ACHN (cell line): ENCODE results near the gene IGSF9.
A peak's percentile ranks its signal among the peaks of the same experiment; 100 is the strongest.

Experiments used
- DNase-seq: peaks from one replicate; pipeline ENCODE4 v3.0.0-alpha.2; 2015
- in situ Hi-C: cut with HindIII; loops from 2 replicates; pipeline ENCODE4 v1.10.0; 2017; ENCODE audit warnings: low sequenced_read_pairs, low pct_ligation_motif_present, low pct_unique_long_range_greater_than_20kb

The IGSF9 gene

GRCh38 chr1:159927211-159927848 is 18.1 kb downstream of the IGSF9 start:
- DNase-seq: no peak
- in situ Hi-C loops: no loop called here

- no peak for DNase-seq
- in situ Hi-C loops: no loop called here
Measured at GRCh38 chr1:159925719-159926078, 19.7 kb downstream of the IGSF9 start.

DNA sequence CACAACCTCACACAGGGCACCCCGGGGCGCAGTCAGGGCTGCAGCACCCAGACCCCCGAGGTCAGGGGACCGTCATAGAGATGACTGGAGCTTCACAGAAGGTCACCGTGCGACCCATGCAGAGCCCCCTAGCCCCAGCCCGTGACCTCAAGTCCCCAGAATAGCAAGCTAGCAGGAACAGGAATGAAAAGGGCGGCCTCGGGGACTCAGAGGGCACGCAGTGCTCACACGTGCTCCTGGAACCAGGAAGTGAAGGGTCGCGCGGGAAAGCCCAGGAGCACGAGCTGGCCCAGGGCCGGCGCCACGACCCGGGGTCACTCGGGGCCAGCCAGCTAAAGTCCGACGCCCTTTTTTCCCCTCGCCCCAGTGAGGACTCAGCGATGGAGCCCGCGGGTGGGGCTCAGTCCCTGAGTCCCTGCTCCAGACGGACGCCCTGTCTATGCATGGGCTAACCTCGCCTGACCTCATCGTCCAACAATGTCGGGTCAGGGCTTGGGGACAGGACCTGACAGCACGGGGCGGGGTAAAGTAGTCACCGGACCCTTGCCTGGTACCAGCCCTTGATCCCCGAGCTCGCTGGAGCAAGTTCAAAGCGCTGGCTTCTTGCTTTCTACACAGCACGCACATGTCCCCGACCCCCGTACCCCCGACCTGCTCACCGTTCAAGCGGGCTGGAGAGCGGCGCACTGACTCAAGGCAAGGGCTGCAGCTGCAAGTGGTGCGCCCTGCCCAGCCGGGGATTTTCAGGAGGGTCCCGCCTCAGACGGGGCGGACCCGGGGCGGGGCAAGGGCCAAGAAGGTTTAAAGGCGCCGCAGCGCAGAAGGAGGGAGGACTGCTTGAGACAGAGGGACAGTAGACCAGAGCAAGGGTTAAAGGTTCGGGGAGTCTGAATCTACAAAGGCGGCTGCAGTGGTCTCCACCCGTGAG is 20.4 kb downstream of the IGSF9 start, which contains the start of gene TAGLN2:
Gene TAGLN2 (minus strand): TSS at position 717 of the 928 bp plus-strand sequence. CDS start 4,998 bp downstream, outside the sequence.
- in situ Hi-C loops: no loop called here
- peak; percentile 93 for DNase-seq

GRCh38 chr1:159924025-159924790 is 21.2 kb downstream of the IGSF9 start:
- peak; percentile 92 for DNase-seq
- in situ Hi-C loops: no loop called here

GRCh38 chr1:159923203-159924024 is 22.0 kb downstream of the IGSF9 start:
- in situ Hi-C loops: no loop called here
- peak; percentile 80 for DNase-seq

DNA sequence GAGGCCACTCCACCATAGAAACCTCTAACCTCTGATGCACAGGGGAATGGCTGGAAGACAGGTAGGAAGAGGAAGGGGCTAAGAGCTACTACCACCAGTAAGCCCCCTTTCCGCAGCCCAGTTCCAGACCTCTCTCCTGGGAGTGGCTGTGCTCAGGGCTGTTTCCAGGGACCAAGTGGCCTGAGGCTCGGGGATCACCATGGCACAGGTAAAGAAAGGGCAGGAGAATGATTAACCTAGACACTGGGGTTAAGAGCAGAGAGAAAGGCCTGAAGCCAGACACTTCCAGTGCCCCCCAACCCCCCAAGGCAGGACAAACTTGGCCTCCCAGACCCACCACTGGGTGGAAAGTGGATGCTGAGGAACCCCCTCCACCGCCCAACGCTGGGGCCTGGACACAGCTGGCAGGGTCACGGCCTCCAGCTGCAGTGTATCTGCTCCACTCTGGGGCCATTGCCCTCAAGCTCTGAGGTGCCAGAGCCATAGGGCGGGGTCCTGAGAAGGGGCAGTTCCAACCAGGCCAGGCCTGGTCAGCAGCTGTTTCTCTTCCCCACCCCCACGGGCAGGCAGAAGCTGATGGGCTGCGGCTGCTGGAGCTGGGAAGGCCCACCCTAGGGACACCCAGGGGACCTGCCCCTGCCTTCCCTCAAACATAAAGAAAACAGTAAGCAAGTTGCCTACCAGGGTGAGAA is 22.8 kb downstream of the IGSF9 start:
- DNase-seq: no peak
- in situ Hi-C loops: no loop called here

DNA sequence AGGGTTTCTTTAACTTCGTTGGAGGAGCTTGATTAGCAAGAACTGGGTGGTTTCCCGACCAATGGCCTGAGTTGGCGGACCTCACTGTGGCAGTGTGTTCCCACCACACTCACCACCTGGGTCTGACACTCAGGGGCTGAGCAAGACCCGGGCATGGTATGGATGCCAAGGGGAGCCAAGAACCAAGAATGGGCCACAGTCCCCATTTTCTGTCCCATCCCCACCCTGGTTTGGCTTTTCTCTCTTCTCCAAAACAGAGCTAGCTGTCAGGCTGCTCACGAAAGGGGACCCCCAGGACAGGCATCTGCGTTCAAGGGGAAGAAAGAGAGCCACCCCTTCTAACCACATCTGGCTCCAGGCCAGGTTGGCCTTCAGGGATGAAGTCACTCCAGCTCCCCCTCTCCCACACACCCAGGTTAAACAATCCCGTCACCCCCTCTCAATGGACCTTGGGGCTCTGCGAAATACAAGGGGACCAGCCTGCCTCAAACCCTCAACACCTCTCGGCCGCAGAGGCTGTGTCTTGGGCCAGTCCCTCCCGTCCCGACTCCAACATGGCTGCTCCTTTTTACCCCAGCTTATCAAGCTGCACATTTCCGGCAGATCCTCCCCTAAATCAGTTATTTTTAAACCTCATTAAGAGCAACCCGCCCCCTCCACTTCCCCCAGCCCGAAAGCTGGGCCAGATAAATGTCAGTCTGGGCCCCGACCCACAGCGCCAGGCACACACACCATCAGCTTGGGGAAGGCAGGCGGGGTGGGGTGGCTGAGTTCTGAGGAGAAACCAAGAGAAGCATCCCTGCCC is 23.5 kb downstream of the IGSF9 start:
- no peak for DNase-seq
- in situ Hi-C loops: no loop called here

GRCh38 chr1:159921251-159921650 is 24.2 kb downstream of the IGSF9 start:
- in situ Hi-C loops: no loop called here
- DNase-seq: no peak

DNA sequence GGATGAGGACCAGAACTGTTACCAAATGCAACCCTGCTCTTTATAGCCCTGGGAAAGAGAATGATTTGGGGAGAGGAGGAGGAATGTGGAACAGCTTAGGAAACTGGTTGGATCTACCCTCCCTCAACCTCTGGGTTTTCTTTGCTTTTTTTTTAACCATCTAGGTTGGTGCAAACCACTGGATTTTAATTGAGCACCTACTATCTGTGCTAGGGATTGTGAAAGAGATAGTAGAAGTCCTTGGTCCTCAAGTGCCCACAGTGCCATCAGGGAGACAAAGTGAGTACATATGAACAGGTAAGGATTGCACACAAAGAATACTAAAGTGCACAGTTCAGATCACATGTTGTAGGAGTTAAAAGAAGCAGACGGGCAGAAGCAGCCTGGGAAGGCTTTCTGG is 24.8 kb downstream of the IGSF9 start:
- DNase-seq: no peak
- in situ Hi-C loops: no loop called here

DNA sequence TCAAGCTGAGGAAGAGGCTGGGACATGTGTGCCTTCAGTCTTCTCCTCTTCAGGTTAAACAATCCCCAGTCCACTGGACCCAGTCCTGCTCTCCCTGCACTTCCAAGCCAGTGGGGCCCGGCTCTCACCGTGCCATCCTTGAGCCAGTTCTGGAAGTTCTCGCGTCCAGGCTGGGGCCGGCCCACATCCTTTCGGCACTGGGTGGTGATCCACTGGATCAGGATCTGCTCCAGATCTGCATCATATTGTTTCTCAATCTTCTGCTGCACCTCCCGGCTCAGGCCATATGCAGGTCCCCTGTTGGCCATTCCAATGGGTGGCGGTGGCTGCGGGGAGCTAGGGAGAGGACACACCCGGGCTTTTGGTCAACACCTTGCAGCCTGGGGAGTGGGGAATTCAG is 25.2 kb downstream of the IGSF9 start:
- in situ Hi-C loops: no loop called here
- no peak for DNase-seq

DNA sequence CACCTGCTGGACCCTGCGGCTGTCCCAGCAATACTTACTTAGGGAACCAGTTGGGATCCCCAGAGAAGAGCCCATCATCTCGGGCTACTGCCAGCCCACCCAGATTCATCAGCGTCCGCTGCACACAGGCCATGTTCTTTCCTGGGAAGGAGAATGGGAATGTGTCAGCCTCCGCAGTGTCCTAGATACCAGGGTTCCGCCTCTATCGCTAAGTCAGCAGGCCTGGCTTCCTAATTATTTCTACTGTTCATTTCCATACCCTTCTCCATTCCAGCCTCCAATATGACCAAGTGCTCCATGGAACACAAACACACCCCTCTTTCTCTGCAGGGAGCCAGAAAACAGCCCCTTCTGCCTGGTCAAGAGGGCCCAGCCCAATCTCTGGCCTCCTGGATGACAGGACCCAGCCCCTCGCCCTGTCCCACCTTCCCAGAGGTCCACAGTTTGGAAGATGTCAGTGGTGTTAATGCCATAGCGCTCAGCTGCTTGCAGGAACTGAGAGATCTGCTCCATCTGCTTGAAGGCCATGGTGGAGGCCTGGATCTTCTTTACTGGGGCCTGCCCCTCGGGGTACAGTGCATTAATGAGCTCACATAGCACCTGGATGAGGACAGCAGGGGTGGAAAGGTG is 26.1 kb downstream of the IGSF9 start:
- in situ Hi-C loops: no loop called here
- DNase-seq: no peak

DNA sequence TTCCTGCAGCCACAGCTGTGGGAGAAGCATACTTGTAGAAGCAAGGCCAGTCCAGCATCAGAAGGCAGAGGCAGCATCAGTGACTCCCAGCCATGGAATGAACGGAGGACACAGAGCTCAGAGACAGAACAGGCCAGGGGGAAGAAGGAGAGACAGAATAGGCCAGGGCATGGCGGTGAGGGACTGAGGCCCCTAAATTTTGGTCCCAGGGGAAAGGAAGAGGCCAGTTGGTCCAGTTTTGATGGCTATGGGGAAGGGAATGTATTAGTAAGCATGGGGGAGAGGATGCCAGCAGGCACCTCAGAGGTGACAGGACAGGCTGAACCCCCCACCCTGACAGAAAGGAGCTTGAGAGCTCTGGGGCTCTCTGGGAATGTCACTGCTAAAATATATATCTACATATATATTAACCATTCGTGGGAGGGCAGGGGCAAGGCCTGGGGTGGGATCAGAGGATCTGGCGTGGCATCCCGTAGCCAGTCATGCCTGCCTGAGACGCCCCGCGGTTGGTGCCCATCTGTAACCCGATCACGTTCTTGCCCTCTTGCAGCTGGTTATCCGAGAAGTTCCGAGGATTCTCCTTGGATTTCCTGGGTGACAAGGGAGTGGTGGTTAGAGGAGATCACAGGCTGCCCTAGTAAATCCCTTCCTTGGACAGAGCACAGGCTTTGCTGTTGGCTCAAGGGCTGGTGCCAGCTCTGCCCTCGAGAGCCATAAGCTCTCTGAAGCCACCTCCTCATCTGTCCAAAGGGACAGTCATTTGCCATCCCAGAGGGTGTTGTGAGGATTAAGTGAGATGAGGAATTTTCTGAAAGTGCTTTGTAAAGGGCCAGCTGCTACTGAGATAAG is 26.8 kb downstream of the IGSF9 start:
- in situ Hi-C loops: no loop called here
- no peak for DNase-seq

- DNase-seq: no peak
- in situ Hi-C loops: no loop called here
Measured at GRCh38 chr1:159917533-159918351, 27.7 kb downstream of the IGSF9 start.

DNA sequence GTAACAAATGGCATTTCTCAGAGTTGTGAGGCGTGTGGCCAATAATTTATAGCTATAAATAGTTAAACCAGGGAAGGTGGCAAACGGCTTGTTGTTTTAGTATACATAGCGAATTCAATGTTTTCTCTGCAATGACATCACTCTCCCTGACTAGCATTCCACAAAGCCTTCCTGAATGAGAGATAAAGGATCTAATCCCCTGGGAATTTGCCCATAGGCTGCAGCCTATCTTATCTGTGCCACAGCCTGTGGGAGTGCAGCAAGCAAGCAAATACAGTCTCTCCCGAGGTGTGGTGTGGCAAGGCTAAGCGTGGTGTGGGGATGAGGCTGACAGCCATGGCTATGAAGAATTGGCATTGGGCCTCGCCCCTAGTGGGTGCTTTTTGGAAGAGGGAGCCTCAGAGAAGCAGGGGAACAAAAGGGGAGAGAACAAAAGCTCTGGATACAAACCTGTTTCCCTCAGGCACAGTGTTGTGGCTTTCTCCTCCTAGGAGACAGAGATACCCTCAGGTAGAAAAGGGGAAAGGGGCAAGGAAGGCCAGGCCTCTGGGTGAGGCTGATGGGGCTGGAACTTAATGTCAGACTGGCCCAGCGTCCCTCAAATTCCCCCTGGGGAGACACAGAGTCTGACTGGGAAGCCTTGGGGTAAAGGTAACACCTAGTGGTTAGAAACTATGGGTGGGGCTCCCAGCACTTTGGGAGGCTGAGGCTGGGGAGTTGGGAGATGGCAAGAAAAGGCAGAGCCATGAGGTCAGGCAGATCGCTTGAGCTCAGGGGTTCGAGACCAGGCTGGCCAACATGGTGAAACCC is 29.0 kb downstream of the IGSF9 start:
- in situ Hi-C loops: no loop called here
- peak; percentile 79 for DNase-seq
